ENCODE data around the gene TRAPPC11. TPM values are rescaled to one million over a fixed set of nuclear protein-coding genes. Genes with fewer than 3 reads are reported as not detected.
A peak's percentile ranks its signal among the peaks of the same experiment; 100 is the strongest.

TRAPPC11 gene
- total RNA-seq, 4 donors from 2014 or later = 47.8 to 61.1 (median 52.1) TPM

- H3K4me1 ChIP-seq = no peaks in the 10 kb centered on the region
- in situ Hi-C loops (cut with MboI; ENCODE audit: low pct_ligation_motif_present in 1 of 4, low pct_unique_long_range_greater_than_20kb in 1 of 4, low sequenced_read_pairs in 3 of 4) (no loop called here), intact Hi-C loops (cut with DNase I; ENCODE audit: low total_unique reads) (no loop called here)
- H3K36me3 ChIP-seq = peaks cover 0 to 15% (median 0%) of the 10 kb centered on the region in 4 donors
- H3K9me3 ChIP-seq = no peaks in the 10 kb centered on the region
- DNase-seq = no peak
- H3K27ac ChIP-seq = no peak overlapping the region
- no peak overlapping the region for H3K4me3 ChIP-seq
- TF ChIP-seq POLR2AphosphoS5 (IDR thresholded peaks at IDR 0.05) (no peak), CTCF (IDR thresholded peaks at IDR 0.05) (no peak), EP300 (IDR thresholded peaks at IDR 0.05; ENCODE audit: low read depth) (no peak), POLR2A (IDR thresholded peaks at IDR 0.05) (no peak)
- WGBS, 2 donors (ENCODE audit: low coverage in 1 of 2) = 87 to 89% methylated on average over 4 of the region's 4 CpGs
- H3K27me3 ChIP-seq = no peaks in the 10 kb centered on the region
These were observed 57.2 kb downstream of the TRAPPC11 start for GRCh38 chr4:183716302-183716701.

DNA sequence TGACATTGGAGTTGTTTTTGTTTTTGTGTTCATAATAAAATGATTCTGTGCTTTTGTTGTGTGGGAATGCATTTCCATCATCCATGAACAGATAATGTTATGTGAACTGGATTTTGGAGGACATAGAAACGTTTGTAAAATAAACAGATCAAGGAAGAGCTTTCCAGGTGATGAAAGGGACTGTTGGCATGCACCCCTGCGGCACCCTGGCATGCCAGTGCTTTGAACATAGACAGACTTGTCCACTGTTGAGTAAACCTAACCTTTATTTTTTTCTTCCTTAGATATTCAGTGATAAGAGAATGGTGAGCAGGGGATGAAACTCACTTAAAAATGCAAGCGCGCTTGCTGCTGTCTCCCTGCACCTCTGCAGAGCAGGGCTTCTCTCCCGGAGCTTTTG, 59.8 kb downstream of the TRAPPC11 start:
- peaks cover 5 to 15% (median 9%) of the 10 kb centered on the region in 4 donors for H3K4me1 ChIP-seq
- no peaks in the 10 kb centered on the region for H3K9me3 ChIP-seq
- no peak overlapping the region for H3K4me3 ChIP-seq
- WGBS, 2 donors (ENCODE audit: low coverage in 1 of 2) = 74 to 92% methylated on average over 3 to 5 of the region's 5 CpGs
- H3K27me3 ChIP-seq = no peaks in the 10 kb centered on the region
- H3K27ac ChIP-seq = no peak overlapping the region
- intact Hi-C loops (cut with DNase I; ENCODE audit: low total_unique reads) = no loop called here
- DNase-seq = no peak
- no peak for TF ChIP-seq CTCF (IDR thresholded peaks at IDR 0.05)
- TF ChIP-seq POLR2AphosphoS5 (IDR thresholded peaks at IDR 0.05) = no peak
- no peak for TF ChIP-seq EP300 (IDR thresholded peaks at IDR 0.05; ENCODE audit: low read depth)
- TF ChIP-seq POLR2A (IDR thresholded peaks at IDR 0.05) = no peak
- no peaks in the 10 kb centered on the region for H3K36me3 ChIP-seq
- in situ Hi-C loops (cut with MboI; ENCODE audit: low pct_ligation_motif_present in 1 of 4, low pct_unique_long_range_greater_than_20kb in 1 of 4, low sequenced_read_pairs in 3 of 4) = no loop called here

DNA sequence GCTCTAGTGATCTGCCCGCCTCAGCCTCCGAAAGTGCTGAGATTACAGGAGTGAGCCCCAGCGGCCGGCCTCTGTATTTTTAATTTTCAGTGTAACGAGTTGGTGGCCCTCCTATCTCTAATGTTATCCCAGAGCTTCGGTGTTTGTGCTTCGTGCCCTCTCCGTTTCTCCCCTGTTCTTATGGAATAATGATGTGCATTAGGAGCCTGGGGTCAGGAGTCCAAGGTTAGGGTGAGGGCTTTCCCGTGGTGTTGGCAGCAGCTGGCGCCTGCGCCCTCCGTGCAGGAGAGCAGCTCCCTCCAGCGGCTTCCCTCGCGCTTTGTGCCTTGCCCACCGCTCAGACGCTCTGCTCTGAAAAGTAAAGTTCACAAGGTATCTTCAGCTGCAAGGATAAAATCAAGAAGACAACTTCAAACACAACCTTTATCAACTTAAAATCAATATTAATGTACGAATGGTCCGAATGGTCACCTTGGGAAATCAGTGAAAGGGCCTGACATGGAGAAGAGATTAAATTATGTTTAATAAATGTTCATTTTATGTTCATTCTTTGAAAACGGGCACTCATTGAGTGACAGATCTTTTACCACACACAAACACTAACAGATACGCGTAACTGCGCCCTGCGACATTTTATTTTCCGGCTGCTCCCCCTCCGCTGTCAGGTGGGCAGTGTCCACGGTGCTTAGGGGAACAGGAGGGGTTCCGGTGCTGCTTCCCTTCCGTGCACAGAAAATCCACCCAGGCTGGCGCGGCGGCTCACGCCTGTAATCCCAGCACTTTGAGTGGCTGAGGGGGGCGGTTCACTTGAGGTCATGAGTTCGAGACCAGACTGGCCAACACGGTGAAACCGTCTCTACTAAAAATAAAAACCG, 62.4 kb downstream of the TRAPPC11 start:
- intact Hi-C loops (cut with DNase I; ENCODE audit: low total_unique reads) (no loop called here), in situ Hi-C loops (cut with MboI; ENCODE audit: low pct_ligation_motif_present in 1 of 4, low pct_unique_long_range_greater_than_20kb in 1 of 4, low sequenced_read_pairs in 3 of 4) (no loop called here)
- WGBS, 2 donors (ENCODE audit: low coverage in 1 of 2) = 30 to 42% methylated on average over 11 to 33 of the region's 38 CpGs
- TF ChIP-seq EP300 (IDR thresholded peaks at IDR 0.05; ENCODE audit: low read depth) (no peak), CTCF (IDR thresholded peaks at IDR 0.05) (peak; percentile 28 to 50 (median 41))
- no peaks in the 10 kb centered on the region for H3K27me3 ChIP-seq
- H3K36me3 ChIP-seq = no peaks in the 10 kb centered on the region
- no peaks in the 10 kb centered on the region for H3K9me3 ChIP-seq
- H3K4me1 ChIP-seq = peaks cover 5 to 15% (median 9%) of the 10 kb centered on the region in 4 donors
- H3K27ac ChIP-seq = peak overlapping the region in 3 of 4 donors; percentile 0 to 86 (median 31)
- peak; percentile 83 for DNase-seq
- H3K4me3 ChIP-seq = peak overlapping the region in 3 of 4 donors; percentile 47 to 59 (median 56)

DNA sequence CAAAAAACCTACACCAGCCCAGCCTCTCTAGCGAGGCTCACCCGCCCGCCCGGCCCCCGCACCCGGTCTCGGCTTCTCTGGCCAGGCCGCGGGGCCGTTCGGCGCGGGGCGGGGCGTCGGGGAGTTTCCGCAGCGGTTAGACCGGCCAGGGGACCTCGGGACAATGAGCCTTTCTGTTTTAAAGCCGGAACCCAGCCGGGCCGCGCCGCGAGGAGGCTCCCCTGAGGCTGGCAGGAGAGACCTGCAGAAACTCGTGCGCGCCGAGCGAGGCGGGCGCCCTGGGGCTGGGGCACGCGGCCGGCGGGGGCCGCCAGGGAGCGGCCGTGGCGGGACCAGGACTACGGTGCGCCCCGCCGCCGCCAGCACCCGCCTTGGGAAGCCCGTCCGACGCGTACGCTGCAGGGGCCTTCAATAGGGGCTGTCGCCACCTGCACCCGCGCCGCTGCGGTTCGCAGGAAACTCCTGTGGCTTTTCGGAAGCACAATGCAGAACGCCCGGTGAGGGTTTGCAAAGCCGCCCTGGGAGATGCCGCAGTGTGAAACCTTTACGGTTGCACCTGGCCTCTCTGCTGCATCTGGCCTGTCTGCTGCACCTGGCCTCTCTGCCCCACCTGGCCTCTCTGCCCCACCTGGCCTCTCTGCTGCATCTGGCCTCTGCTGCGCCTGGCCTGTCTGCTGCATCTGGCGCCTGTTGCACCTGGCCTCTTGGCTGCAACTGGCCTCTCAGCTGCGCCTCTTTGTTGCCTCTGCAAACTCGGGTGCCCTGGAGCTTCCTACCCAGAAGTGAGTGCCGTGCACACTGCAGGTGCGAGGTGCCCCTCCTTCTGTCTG, 63.9 kb downstream of the TRAPPC11 start:
- H3K4me1 ChIP-seq = peaks cover 5 to 15% (median 9%) of the 10 kb centered on the region in 4 donors
- intact Hi-C loops (cut with DNase I; ENCODE audit: low total_unique reads) (no loop called here), in situ Hi-C loops (cut with MboI; ENCODE audit: low pct_ligation_motif_present in 1 of 4, low pct_unique_long_range_greater_than_20kb in 1 of 4, low sequenced_read_pairs in 3 of 4) (no loop called here)
- H3K9me3 ChIP-seq = no peaks in the 10 kb centered on the region
- H3K36me3 ChIP-seq = no peaks in the 10 kb centered on the region
- peak; percentile 72 to 83 (median 80) for TF ChIP-seq POLR2AphosphoS5 (IDR thresholded peaks at IDR 0.05)
- no peak for TF ChIP-seq CTCF (IDR thresholded peaks at IDR 0.05)
- no peak for TF ChIP-seq POLR2A (IDR thresholded peaks at IDR 0.05)
- WGBS, 2 donors (ENCODE audit: low coverage in 1 of 2) = 5 to 40% methylated on average over 1 to 62 of the region's 70 CpGs
- H3K4me3 ChIP-seq = peak overlapping the region; percentile 38 to 59 (median 52)
- peak overlapping the region; percentile 56 to 86 (median 70) for H3K27ac ChIP-seq
- DNase-seq = peak; percentile 80
- no peaks in the 10 kb centered on the region for H3K27me3 ChIP-seq
